AG09309 (cell line): Measurements from ENCODE around the gene PPARA.
A peak's percentile ranks its signal among the peaks of the same experiment; 100 is the strongest.

ENCODE experiments used
- DNase-seq: peaks from one replicate; pipeline ENCODE4 v3.0.0-alpha.2; 2010; ENCODE audit warnings: low read depth
- H3K4me3 ChIP-seq: 2 replicates; pipeline ENCODE4 v1.5.1; 2011; ENCODE audit warnings: mild to moderate bottlenecking, low read depth, low read length, moderate library complexity; ENCODE audit not compliant: control insufficient read depth
- CTCF ChIP-seq: IDR thresholded peaks from 2 replicates; pipeline ENCODE4 v1.5.1; 2011; ENCODE audit warnings: mild to moderate bottlenecking, low read depth, low read length, inconsistent platforms; ENCODE audit not compliant: insufficient read depth, control insufficient read depth; ENCODE audit errors: missing control alignments

The PPARA gene

GRCh38 chr22:46108564-46109473 is 41.5 kb upstream of the PPARA start:
- peak; percentile 22 for TF ChIP-seq CTCF
- no peak overlapping the region for H3K4me3 ChIP-seq
- no peak for DNase-seq

DNA sequence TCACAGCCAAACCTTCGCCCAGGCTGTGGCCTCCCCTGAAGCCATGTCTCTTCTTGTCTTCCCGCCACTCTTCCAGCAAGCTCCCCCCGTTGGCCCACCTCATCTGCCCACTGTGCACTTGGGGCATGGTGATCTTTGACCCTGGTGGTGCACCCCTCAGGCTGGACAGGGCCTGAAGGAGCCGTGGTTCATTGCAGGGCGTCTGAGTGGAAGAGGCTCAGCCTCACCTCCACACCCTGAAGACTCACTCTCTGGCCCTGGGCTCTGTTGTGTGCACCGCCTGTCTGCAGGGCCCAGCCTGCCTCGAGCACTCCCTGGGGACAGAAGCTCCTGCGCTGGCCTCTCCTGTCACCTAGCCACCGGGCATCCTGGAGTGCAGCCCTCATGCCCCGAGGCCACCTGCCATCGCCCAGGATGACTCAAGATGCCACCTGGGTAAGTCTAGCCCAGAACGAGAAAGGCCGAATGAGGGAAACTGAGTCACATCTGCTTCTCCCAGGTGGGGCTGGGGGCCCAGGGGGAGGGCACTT is 40.8 kb upstream of the PPARA start:
- no peak for TF ChIP-seq CTCF
- H3K4me3 ChIP-seq, result no peak overlapping the region
- DNase-seq, result no peak

GRCh38 chr22:46110215-46110614 is 40.1 kb upstream of the PPARA start:
- H3K4me3 ChIP-seq, result no peak overlapping the region
- TF ChIP-seq CTCF, result no peak
- DNase-seq, result no peak

- TF ChIP-seq CTCF, result no peak
- no peak overlapping the region for H3K4me3 ChIP-seq
- DNase-seq, result no peak
Observed at GRCh38 chr22:46111645-46112306, 38.5 kb upstream of the PPARA start.

DNA sequence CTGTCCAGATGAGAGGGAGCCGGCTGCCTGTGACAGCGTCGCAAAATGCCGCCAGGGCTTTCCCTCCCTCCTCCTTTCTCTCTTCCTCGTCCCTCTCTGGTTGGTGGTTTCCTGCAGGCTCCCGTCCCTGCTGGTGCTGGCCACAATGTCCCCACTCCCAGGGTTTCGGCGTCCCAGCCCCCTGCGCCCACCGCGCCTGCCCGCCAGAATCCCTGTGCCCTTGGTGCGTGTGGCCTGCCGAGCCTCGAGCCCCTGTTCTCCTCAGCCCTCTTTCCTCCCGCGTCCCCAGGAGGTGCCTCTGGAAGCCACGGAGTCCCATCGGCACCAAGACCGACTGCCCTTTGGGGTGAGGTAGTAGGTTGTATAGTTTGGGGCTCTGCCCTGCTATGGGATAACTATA is 37.9 kb upstream of the PPARA start:
- H3K4me3 ChIP-seq, result no peak overlapping the region
- DNase-seq, result no peak
- no peak for TF ChIP-seq CTCF

GRCh38 chr22:46113110-46113909 is 37.0 kb upstream of the PPARA start:
- no peak for TF ChIP-seq CTCF
- H3K4me3 ChIP-seq, result no peak overlapping the region
- no peak for DNase-seq
